ENCODE data around the gene ANTXR1. TPM values are rescaled to one million over a fixed set of nuclear protein-coding genes. Genes with fewer than 3 reads are reported as not detected.

The ANTXR1 gene
- total RNA-seq, 1 donor from 2014 or later = 69.5 TPM

DNA sequence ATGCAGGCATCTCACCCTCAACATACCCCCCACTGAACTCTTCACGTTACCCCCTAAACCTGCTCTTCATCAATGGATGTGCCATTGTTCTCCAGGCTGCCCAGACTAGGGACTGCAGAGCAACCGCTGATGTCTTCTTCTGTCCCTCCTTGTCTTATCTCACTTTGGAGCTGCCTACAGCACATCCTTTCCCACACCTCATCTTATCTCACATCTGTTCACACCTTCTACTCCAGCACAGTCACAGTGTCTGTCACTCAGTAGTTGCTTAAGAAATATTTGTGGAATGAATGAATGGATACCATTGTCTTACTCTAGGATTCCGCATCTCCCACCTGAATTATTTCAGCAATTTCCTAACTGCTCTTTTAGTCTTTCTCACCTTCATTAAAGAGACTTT lies 144.5 kb downstream of the ANTXR1 start:
- H3K4me3 Mint-ChIP-seq = no peak overlapping the region
- no peaks in the 10 kb centered on the region for H3K27me3 Mint-ChIP-seq
- no peaks in the 10 kb centered on the region for H3K9me3 Mint-ChIP-seq
- no peak for DNase-seq (ENCODE audit: extremely low spot score, unreplicated experiment)
- peaks cover 10% of the 10 kb centered on the region for H3K36me3 Mint-ChIP-seq
- peaks cover 25% of the 10 kb centered on the region for H3K4me1 Mint-ChIP-seq (ENCODE audit: unreplicated experiment)
- no peak overlapping the region for H3K27ac Mint-ChIP-seq
- TF ChIP-seq CTCF (conservative IDR thresholded peaks at IDR 0.05) = no peak

DNA sequence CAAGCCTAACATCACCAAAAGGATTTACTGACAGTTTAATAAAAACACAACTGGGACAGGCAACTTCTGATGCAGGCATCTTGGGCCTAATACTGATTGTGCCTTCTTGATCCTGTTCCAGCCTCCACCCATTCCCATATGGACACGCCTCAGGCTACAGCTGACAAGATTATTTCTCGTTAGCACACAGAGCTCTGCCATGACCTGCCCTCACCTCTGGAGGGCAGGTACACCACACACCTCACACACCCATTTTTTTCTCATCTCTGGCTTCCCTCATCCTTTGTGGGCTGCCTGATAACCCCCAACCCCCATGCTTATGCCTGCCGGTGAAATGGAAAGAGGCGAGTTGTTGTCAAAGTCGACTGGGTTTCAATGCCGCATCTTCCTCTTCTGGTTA lies 147.0 kb downstream of the ANTXR1 start:
- peaks cover 28% of the 10 kb centered on the region for H3K4me1 Mint-ChIP-seq (ENCODE audit: unreplicated experiment)
- H3K36me3 Mint-ChIP-seq = peaks cover 16% of the 10 kb centered on the region
- TF ChIP-seq CTCF (conservative IDR thresholded peaks at IDR 0.05) = no peak
- no peak for DNase-seq (ENCODE audit: extremely low spot score, unreplicated experiment)
- no peaks in the 10 kb centered on the region for H3K9me3 Mint-ChIP-seq
- no peak overlapping the region for H3K4me3 Mint-ChIP-seq
- H3K27ac Mint-ChIP-seq = peak overlapping the region; percentile 64
- H3K27me3 Mint-ChIP-seq = no peaks in the 10 kb centered on the region

DNA sequence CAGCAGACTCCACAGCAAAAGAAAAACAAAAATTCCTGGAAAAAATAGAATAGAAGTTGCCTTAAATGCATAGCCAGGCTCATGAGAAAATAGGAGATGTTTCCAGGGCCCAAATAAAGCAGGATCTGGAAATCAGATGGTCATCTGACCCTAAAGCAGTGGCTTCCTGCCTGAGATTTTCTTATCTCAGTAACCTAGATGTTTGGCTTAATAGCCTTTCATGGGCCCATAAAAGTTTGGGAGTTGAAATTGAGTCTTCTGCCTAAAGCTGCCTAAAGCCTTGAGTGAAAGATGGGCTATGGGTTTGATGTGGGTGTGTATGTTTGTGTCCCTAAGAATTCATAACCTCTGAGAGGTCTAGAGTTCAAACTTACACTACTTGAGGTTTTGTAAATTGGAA lies 149.1 kb downstream of the ANTXR1 start:
- DNase-seq (ENCODE audit: extremely low spot score, unreplicated experiment) = no peak
- no peaks in the 10 kb centered on the region for H3K27me3 Mint-ChIP-seq
- TF ChIP-seq CTCF (conservative IDR thresholded peaks at IDR 0.05) = no peak
- no peaks in the 10 kb centered on the region for H3K9me3 Mint-ChIP-seq
- H3K4me3 Mint-ChIP-seq = no peak overlapping the region
- H3K36me3 Mint-ChIP-seq = peaks cover 30% of the 10 kb centered on the region
- H3K4me1 Mint-ChIP-seq (ENCODE audit: unreplicated experiment) = peaks cover 32% of the 10 kb centered on the region
- no peak overlapping the region for H3K27ac Mint-ChIP-seq

DNA sequence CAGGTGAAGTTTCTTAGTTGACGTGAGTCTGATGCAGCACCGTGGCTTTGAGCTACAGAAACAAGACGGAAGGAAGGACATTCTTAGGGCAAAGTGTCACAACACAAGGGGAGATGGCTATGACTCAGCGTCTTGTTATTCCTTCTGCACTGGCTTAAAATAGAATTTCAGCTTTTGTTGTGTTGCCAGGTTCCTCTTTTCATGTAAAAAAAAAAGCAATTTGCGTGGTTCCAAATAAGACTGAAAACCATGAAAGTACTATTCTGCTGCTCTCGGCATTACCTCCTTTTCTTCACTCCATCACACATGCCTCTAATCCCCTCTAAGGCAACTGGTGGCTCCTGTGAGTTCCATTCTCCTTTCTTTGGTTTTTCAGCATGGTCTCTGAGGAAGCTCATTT lies 150.1 kb downstream of the ANTXR1 start:
- Mint-ChIP-seq H3K36me3 (peaks cover 33% of the 10 kb centered on the region), H3K27ac (no peak overlapping the region), H3K27me3 (no peaks in the 10 kb centered on the region), H3K4me1 (ENCODE audit: unreplicated experiment) (peaks cover 32% of the 10 kb centered on the region), H3K4me3 (no peak overlapping the region), H3K9me3 (no peaks in the 10 kb centered on the region)
- TF ChIP-seq CTCF (conservative IDR thresholded peaks at IDR 0.05) = no peak
- no peak for DNase-seq (ENCODE audit: extremely low spot score, unreplicated experiment)

DNA sequence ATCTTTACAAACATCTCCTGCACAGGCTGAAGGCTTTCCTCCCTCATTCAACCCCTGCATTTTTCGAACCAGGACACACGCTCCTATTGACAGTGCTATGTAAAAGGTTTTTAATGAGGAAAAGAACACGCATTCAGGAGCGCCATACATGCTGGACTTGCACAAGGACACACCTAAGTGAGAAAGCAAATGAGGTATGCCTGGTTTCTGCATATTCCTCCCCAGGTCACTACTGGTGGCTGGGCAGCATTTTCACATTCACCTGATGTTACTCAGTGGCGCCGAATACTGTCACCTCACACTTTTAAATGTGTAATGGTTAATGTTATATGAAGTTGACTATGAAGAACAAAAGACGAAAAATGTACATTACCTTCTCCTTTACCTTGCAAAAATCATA lies 150.6 kb downstream of the ANTXR1 start:
- Mint-ChIP-seq H3K36me3 (peaks cover 35% of the 10 kb centered on the region), H3K27ac (no peak overlapping the region), H3K9me3 (no peaks in the 10 kb centered on the region), H3K27me3 (no peaks in the 10 kb centered on the region), H3K4me3 (no peak overlapping the region), H3K4me1 (ENCODE audit: unreplicated experiment) (peaks cover 32% of the 10 kb centered on the region)
- no peak for DNase-seq (ENCODE audit: extremely low spot score, unreplicated experiment)
- no peak for TF ChIP-seq CTCF (conservative IDR thresholded peaks at IDR 0.05)

Measured in type B pancreatic cell (in vitro differentiated cells).